Vagina (tissue), 2 donors: ENCODE results near the gene ACP7.

Experiments used
- CTCF ChIP-seq, 3 experiments: fragments of 450-650 bp in 2 of 3; fragments of 200-600 bp in 1 of 3; sonication (generic) in 1 of 3; IDR thresholded peaks; one replicate each; pipeline ENCODE4 v1.5.1; 2017 to 2019; ENCODE audit warnings: antibody characterized with exemption in 3 of 3, mild to moderate bottlenecking in 2 of 3, moderate library complexity in 2 of 3
- POLR2A ChIP-seq, 2 donors: fragments of 450-650 bp; IDR thresholded peaks; one replicate each; pipeline ENCODE4 v1.6.1; 2017; ENCODE audit warnings: antibody characterized with exemption in 2 of 2, mild to moderate bottlenecking in 2 of 2, moderate library complexity in 2 of 2
- POLR2AphosphoS5 ChIP-seq, 2 donors: sonication (generic); formaldehyde crosslinking; IDR thresholded peaks; one replicate each; pipeline ENCODE4 v1.9.0; 2017; ENCODE audit warnings: antibody characterized with exemption in 2 of 2, mild to moderate bottlenecking in 2 of 2, low read depth in 1 of 2; ENCODE audit not compliant: insufficient read depth in 1 of 2

DNA sequence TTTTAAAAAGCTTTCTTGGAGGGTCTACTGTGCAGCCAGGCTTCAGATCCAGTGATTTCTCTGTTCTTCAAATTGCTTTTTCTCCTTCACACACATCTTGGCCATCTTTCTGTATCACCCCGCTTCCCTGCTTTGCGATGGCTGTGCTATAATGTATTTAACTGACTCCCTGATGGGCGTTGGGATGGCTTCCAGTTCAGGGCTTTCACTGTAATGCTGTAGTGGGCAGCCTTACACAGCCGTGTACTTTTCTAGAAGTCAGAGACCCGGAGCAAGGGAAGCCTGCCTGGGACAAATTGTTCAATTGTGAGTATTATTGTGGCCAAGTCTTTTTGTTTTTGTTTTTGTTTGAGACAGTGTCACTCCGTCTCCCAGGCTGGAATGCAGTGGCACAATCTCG is 22.0 kb downstream of the ACP7 start:
- no peak for TF ChIP-seq CTCF (IDR thresholded peaks at IDR 0.05)
- TF ChIP-seq POLR2A (IDR thresholded peaks at IDR 0.05), result no peak
- TF ChIP-seq POLR2AphosphoS5 (IDR thresholded peaks at IDR 0.05; ENCODE audit: insufficient read depth in 1 of 2, low read depth in 1 of 2), result no peak
